Subcutaneous abdominal adipose tissue (tissue), 5 donors: ENCODE results near the gene CHMP5.
A peak's percentile ranks its signal among the peaks of the same experiment; 100 is the strongest.

ENCODE experiments used
- H3K27ac ChIP-seq: one replicate; pipeline ENCODE4 v1.7.0; 2013; ENCODE audit warnings: low read depth, mild to moderate bottlenecking, inconsistent platforms, low read length, moderate library complexity
- H3K27me3 ChIP-seq, 5 donors: one replicate each; pipeline ENCODE4 v1.7.0; 2013; ENCODE audit warnings: low read length in 5 of 5, inconsistent platforms in 1 of 5; ENCODE audit not compliant: control insufficient read depth in 5 of 5, insufficient read depth in 4 of 5
- H3K36me3 ChIP-seq, 5 donors: one replicate each; pipeline ENCODE4 v1.7.0; 2013; ENCODE audit warnings: low read length in 5 of 5; ENCODE audit not compliant: control insufficient read depth in 5 of 5, insufficient read depth in 5 of 5
- H3K4me1 ChIP-seq, 5 donors: one replicate each; pipeline ENCODE4 v1.7.0; 2013; ENCODE audit warnings: low read length in 5 of 5, mild to moderate bottlenecking in 3 of 5, moderate library complexity in 1 of 5; ENCODE audit not compliant: control insufficient read depth in 5 of 5, insufficient read depth in 5 of 5
- H3K4me3 ChIP-seq, 5 donors: one replicate each; pipeline ENCODE4 v1.7.0; 2013; ENCODE audit warnings: low read length in 5 of 5, low read depth in 1 of 5
- H3K9ac ChIP-seq, 5 donors: one replicate each; pipeline ENCODE4 v1.7.0; 2013; ENCODE audit warnings: low read length in 5 of 5, mild to moderate bottlenecking in 4 of 5, moderate library complexity in 3 of 5
- H3K9me3 ChIP-seq, 5 donors: one replicate each; pipeline ENCODE4 v1.7.0; 2013; ENCODE audit warnings: low read length in 5 of 5; ENCODE audit not compliant: control insufficient read depth in 5 of 5
- donor health status: healthy.
- donor health status: healthy.
- donor health status: healthy.
- donor health status: healthy.
- donor health status: healthy.

The CHMP5 gene

DNA sequence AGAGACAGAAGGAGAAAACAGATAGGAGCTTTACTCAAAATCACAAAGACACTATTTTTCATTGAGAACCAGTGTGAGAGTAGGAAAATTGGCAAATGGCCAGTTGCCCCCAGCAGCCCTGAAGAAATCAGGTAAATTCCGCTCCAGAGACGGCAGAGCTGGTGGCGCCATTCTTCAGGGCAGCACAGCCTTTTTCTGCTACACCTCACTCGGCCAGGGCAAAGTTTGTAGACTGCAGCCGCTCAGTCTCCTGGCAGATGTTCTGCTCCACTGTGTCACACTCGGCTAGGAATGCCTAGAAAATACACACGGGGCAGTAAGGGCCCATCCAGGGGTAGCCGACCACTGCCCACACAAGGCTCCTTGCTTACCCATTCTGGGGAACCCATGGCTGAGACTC is 9.8 kb upstream of the CHMP5 start:
- Histone ChIP-seq H3K9ac (no peak overlapping the region), H3K27me3 (no peaks in the 10 kb centered on the region)

DNA sequence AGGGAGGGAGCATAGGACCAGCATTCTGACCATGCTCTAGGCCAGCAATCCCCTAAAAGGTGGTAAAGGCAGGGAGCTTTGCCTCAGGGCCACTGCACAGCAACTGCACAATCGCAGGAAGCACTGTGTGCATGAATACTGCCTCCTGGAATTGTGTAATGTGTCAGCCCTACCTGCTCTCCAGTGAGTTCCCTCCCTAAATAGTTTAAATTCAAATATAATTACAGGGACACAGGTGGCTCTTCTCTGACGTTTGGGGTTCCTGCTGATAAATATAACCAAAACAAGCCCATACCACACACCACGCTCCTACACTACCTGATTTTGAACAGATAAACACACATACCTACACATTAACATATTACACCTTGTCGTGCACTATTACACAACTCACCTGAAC is 9.4 kb upstream of the CHMP5 start:
- peaks cover 0 to 2% (median 0%) of the 10 kb centered on the region in 5 donors for H3K4me1 ChIP-seq
- H3K27me3 ChIP-seq = no peaks in the 10 kb centered on the region
- peaks cover 24 to 85% (median 75%) of the 10 kb centered on the region in 5 donors for H3K36me3 ChIP-seq
- no peaks in the 10 kb centered on the region for H3K9me3 ChIP-seq
- no peak overlapping the region for H3K4me3 ChIP-seq
- no peak overlapping the region for H3K27ac ChIP-seq
- H3K9ac ChIP-seq = no peak overlapping the region

More for the DNA sequence above, 9.8 kb upstream of the CHMP5 start:
- no peak overlapping the region for H3K27ac ChIP-seq
- H3K9me3 ChIP-seq = no peaks in the 10 kb centered on the region
- H3K36me3 ChIP-seq = peaks cover 20 to 82% (median 71%) of the 10 kb centered on the region in 5 donors
- H3K4me3 ChIP-seq = no peak overlapping the region
- peaks cover 0 to 4% (median 0%) of the 10 kb centered on the region in 5 donors for H3K4me1 ChIP-seq

DNA sequence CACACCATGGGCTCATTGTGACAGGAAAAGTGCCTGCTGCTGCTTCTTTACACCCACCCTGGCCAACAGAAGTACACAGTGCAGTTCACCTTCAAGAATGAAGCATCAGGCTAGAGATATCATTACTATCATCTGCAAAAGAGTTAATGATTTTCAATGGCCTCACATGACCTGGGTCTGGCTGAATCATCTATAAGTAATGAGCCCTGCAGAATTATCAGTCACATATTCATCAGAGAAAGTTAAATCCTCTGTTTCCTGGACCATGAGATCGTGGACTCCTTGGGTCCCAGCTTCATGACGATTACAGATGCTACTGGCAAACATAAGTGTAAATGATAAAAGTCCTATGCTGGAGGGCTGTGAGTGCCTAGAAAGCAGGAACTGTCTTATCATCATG is 8.6 kb upstream of the CHMP5 start:
- H3K9me3 ChIP-seq = no peaks in the 10 kb centered on the region
- no peak overlapping the region for H3K27ac ChIP-seq
- H3K4me3 ChIP-seq = no peak overlapping the region
- H3K4me1 ChIP-seq = peaks cover 0 to 2% (median 0%) of the 10 kb centered on the region in 5 donors
- H3K27me3 ChIP-seq = no peaks in the 10 kb centered on the region
- H3K36me3 ChIP-seq = peaks cover 31 to 90% (median 80%) of the 10 kb centered on the region in 5 donors
- H3K9ac ChIP-seq = no peak overlapping the region

DNA sequence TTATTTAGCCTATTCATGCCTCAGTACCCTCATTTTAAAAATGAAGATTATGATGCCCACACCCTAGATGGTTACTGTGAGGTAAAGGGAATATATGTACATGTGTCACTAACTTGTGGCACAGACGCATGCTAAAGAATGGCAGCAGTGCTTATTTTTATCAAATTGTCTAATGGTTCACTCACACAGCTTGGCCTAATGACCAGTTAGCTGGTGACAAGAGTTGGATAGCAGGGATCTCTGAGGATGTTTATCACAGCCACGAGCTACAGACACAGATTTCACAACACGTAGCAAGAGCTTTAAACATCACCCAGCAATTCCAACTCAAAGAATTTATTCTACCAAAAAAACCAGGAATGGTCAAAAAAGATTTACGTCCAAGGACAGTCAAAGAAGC is 7.6 kb upstream of the CHMP5 start:
- Histone ChIP-seq H3K27me3 (no peaks in the 10 kb centered on the region), H3K9me3 (no peaks in the 10 kb centered on the region), H3K27ac (no peak overlapping the region), H3K36me3 (peaks cover 34 to 94% (median 87%) of the 10 kb centered on the region in 5 donors), H3K4me1 (no peaks in the 10 kb centered on the region), H3K9ac (no peak overlapping the region), H3K4me3 (no peak overlapping the region)

DNA sequence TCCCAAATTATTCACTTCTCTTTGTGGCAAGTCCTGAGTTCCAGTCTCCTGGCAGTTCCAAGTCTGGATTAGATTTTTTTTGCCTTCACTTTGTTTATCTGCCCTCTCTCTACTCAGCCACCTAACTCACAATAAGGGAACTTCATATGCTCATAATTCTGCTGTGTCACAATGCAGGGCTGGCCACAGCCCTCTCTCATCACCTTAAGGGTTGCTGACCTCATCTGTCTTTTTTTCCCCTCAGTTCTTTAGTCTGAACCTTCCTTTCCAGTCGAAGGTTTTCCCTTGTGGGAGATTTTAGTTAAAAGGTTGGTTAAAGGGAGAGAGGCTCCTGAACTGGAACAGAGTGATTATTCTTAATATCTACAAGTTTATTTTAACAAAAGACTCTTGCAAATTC is 4.5 kb upstream of the CHMP5 start:
- H3K9ac ChIP-seq = no peak overlapping the region
- peaks cover 34 to 65% (median 60%) of the 10 kb centered on the region in 5 donors for H3K36me3 ChIP-seq
- H3K27me3 ChIP-seq = no peaks in the 10 kb centered on the region
- no peak overlapping the region for H3K4me3 ChIP-seq
- H3K9me3 ChIP-seq = no peaks in the 10 kb centered on the region
- no peak overlapping the region for H3K27ac ChIP-seq
- peaks cover 0 to 20% (median 17%) of the 10 kb centered on the region in 5 donors for H3K4me1 ChIP-seq

DNA sequence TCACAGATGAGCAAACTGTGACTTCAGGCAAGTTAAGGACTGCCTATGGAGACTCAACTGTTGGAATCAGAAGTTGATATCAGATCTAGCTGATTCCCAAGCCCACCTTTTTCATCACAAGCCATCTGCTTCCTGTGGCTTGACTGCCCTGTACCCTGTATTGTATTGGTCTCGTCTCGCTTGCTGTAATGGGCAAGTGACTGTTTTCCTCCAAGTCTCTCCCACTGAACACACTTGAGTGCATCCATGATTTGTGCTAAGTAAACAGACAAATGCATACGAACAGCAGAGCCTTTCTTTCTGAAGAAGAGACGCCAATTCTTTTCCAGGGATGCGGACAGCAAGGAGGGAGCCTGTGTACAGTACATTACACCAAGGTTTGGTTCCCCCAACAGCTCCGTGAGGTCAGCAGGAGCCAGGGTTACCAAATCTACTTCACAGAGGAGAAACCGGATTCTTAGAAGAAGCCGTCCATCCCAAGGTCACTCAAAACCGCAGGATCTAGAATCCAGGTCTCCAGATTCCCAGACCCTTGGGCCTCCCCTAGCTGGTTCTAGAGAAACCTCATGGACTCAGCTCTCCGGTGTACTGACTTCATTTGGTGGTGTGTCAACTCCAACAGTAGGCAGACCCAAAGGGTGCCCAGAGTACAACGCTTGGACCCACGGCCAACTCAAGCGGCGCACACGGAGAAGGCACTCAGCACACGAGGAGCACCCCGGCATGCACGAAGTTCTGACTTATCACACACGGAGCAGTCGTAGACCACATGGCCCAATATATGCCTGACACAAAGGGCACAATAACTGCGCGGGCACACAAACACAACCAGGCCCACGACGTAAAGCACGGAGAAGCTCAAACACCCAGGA is 1.5 kb upstream of the CHMP5 start:
- H3K4me3 ChIP-seq = peak overlapping the region; percentile 88 to 98 (median 95)
- H3K36me3 ChIP-seq = peaks cover 41 to 58% (median 53%) of the 10 kb centered on the region in 5 donors
- peaks cover 2 to 28% (median 24%) of the 10 kb centered on the region in 5 donors for H3K4me1 ChIP-seq
- H3K9me3 ChIP-seq = no peaks in the 10 kb centered on the region
- peak overlapping the region; percentile 71 to 93 (median 90) for H3K9ac ChIP-seq
- no peaks in the 10 kb centered on the region for H3K27me3 ChIP-seq
- H3K27ac ChIP-seq = peak overlapping the region; percentile 75

DNA sequence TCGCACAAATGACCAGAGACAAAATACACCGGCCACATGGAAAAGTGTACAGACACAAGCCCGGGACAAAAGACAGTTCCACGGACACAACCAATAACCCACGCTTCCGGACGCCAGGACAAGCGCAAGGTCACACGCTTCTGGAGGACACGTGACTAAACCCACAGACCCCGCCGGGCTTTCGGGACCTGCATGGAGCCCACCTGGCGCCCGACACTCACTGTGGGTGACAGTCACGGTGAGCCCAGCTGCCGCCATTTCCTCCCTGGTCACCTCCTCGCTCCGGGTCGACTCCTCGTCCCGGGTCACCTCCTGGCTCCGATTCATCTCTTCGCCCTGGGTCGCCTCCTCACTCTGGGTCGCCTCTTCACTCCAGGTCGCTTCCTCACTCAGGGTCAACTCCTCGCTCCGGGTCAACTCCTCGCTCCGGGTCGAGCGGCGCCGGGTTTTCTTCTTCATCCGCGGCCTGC is 811 bp upstream of the CHMP5 start:
- Histone ChIP-seq H3K4me3 (peak overlapping the region; percentile 88 to 98 (median 95)), H3K9ac (peak overlapping the region; percentile 71 to 93 (median 90)), H3K27ac (peak overlapping the region; percentile 75), H3K27me3 (no peaks in the 10 kb centered on the region), H3K4me1 (peaks cover 2 to 28% (median 24%) of the 10 kb centered on the region in 5 donors), H3K36me3 (peaks cover 41 to 53% (median 51%) of the 10 kb centered on the region in 5 donors), H3K9me3 (no peaks in the 10 kb centered on the region)

DNA sequence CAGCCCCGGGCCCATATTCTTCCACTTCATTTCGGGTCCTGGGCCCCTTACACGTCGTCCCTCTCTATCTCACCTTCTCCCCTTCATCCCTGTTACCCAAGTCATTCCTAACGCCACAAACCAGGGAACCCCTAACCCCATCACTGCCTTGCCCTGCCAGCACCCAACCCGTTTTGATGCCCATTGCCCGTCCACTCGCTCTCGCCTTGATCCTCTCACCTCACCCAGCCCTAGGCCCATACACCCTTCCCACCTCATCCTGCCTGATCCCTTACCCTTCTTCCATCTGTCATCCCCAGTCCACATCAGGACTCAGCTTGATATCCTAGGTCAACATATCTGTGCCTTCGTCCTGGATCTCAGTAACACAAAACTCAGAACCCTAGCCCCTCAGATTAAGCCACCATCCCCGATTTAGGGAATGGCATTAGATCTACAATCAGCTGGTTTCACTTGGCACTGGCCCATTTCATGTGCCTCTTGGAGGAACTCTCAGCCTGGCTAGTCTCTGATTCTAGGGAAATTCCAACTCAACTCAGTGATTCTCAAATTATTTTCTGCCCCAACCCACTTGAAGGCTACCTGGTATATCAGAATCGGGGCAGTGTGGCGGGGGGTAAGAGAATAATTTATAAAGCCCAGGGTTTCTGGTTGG is 489 bp downstream of the CHMP5 start:
- Histone ChIP-seq H3K27me3 (no peaks in the 10 kb centered on the region), H3K9ac (peak overlapping the region; percentile 6 to 97 (median 80)), H3K4me1 (peaks cover 2 to 28% (median 24%) of the 10 kb centered on the region in 5 donors), H3K36me3 (peaks cover 31 to 53% (median 44%) of the 10 kb centered on the region in 5 donors), H3K9me3 (no peaks in the 10 kb centered on the region), H3K4me3 (peak overlapping the region; percentile 83 to 93 (median 88)), H3K27ac (peak overlapping the region; percentile 47)

DNA sequence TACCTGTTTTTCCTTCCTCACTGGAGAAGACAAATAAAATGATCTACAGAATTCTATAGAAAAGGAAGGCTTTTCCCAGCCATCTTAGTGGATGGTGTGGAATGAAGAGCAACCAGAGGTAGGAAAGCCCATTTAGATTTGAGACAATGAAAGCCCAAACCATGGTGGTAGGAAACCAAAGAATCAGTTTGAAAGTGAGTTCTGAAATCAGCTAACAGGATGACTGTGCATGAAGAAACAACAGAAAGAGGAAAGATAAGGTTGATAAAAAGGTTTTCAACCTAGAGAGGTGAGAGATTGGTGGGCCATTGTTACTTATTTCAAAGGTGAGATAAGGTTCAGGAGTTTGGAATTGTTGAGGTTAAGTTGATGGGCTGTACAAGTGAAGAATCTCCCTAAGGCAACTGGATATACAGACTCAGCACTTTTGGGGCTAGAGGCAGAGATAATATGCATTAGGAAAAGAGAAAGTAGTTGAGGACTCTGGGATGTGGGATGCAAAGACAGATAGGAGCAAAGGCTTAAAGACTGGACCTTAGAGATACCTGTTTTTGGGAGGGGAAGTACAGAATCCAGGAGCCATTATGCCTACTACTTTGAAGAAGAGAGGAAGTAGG is 2.4 kb downstream of the CHMP5 start:
- H3K36me3 ChIP-seq = peaks cover 32 to 55% (median 48%) of the 10 kb centered on the region in 5 donors
- H3K4me3 ChIP-seq = no peak overlapping the region
- H3K9ac ChIP-seq = peak overlapping the region in 1 of 5 donors; percentile 3
- H3K4me1 ChIP-seq = peaks cover 2 to 28% (median 24%) of the 10 kb centered on the region in 5 donors
- no peaks in the 10 kb centered on the region for H3K27me3 ChIP-seq
- no peaks in the 10 kb centered on the region for H3K9me3 ChIP-seq
- H3K27ac ChIP-seq = no peak overlapping the region
